MM.1S (cell line): ENCODE measurements around the gene FHIT.

Experiments
- CTCF ChIP-seq: fragments of 300-600 bp; sonication (generic); IDR thresholded peaks from 2 replicates; pipeline ENCODE4 v1.5.1; 2016; ENCODE audit warnings: antibody characterized with exemption, low read length, mixed read lengths
- EZH2 ChIP-seq: fragments of 300-600 bp; sonication (generic); optimal IDR thresholded peaks from 2 replicates; pipeline ENCODE3; 2017; ENCODE audit warnings: low read depth, mild to moderate bottlenecking, antibody characterized with exemption, low read length, mixed read lengths
- EZH2phosphoT487 ChIP-seq: fragments of 300-600 bp; sonication (generic); IDR thresholded peaks from 2 replicates; pipeline ENCODE4 v1.6.1; 2018; ENCODE audit warnings: antibody characterized with exemption, low read length

GRCh38 chr3:60855250-60855649 is 396.0 kb downstream of the FHIT start:
- TF ChIP-seq CTCF (no peak), EZH2 (no peak), EZH2phosphoT487 (no peak)
